ENCODE data around the gene KANSL1. TPM values are rescaled to one million over a fixed set of nuclear protein-coding genes. Genes with fewer than 3 reads are reported as not detected.
"Not testable (repeated sequence)": the region's sequence is repeated elsewhere in the genome, so short reads cannot be mapped to it uniquely, and the experiment has no call there.

KANSL1 gene
- total RNA-seq, 1 experiment from 2014 or later: 72.7 TPM

DNA sequence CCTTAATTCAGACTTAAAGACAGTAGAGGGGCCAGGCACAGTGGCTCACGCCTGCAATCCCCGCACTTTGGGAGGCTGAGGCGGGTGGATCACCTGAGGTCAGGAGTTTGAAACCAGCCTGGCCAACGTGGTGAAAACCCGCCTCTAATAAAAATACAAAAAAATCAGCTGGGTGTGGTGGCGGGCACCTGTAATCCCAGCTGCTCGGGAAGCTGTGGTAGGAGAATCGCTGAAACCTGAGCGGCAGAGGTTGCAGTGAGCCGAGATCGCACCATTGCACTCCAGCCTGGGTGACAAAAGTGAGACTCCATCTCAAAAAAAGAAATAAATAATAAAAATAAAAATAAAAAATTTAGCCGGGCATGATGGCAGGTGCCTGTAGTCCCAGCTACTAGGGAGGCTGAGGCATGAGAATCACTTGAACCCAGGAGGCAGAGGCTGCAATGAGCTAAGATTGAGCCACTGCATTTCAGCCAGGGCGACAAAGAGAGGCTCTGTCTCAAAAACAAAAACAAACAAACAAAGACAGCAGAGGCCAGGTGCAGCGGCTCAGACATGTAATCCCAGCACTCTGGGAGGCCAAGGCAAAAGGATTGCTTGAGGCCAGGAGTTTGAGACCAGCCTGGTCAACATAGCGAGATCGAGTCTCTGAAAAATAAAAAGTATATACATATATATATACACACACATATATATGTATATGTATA is 12.9 kb downstream of the KANSL1 start:
- TF ChIP-seq GTF2I (CRISPR knock-in tag; conservative IDR thresholded peaks at IDR 0.05): peak; percentile 35; the same call in 1 of the 2 replicates
- POLR2A ChIA-PET: interaction anchor here (0.6 to 1.6 kb wide), 2 partner anchors 9 to 116 kb away, joined by 4 to 5 read pairs; no protein-coding TSS in a partner anchor
- ATAC-seq; H3K4me3 Mint-ChIP-seq; H3K9me3 Mint-ChIP-seq; H3K36me3 Mint-ChIP-seq; H3K27me3 Mint-ChIP-seq (ENCODE audit: low read depth); DNase-seq (ENCODE audit: low spot score); H3K27ac Mint-ChIP-seq: not testable (repeated sequence)
- H3K4me1 Mint-ChIP-seq: peaks cover 90% of the 10 kb centered on the region
- CTCF ChIA-PET: interaction anchor here (1.7 kb wide), 1 partner anchor 13 kb away, joined by 12 read pairs; the partner anchor contains the start of gene KANSL1

DNA sequence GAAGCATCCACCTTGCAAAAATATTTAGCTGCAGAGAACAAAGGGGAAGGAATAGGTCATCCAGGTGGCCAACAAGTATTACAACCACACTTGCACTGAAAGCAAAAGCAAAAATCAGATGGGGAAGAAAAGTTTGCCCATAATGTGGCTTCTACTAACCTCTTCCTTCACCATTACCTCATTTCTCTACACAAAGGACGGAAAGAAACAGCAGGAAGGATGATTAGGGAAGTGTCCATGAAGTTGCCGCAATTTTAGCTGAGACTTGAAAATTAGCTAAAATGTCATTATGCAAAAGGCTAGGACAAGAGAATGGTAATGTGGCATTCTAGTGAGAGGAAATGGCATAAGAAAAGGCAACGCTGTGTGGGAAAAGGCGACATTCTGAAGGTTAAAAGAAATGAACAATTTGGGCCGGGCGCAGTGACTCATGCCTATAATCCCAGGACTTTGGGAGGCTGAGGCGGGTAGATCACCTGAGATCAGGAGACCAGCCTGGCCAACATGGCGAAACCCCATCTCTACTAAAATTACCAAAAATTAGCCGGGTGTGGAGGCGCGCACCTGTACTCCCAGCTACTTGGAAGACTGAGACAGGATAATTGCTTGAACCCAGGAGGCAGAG is 13.7 kb downstream of the KANSL1 start:
- H3K27me3 Mint-ChIP-seq (ENCODE audit: low read depth): no peaks in the 10 kb centered on the region
- no peaks in the 10 kb centered on the region for H3K36me3 Mint-ChIP-seq
- POLR2A ChIA-PET: no interaction called here

More for the DNA sequence above, 13.7 kb downstream of the KANSL1 start:
- DNase-seq (ENCODE audit: low spot score) (no peak), ATAC-seq (peak; percentile 7; the same call in 1 of the 2 replicates)
- CTCF ChIA-PET: interaction anchor here (0.7 kb wide), 1 partner anchor 14 kb away, joined by 3 read pairs; the partner anchor contains the start of gene KANSL1
- H3K27ac Mint-ChIP-seq: peak overlapping the region; percentile 73
- no peak for TF ChIP-seq ETV6 (CRISPR knock-in tag; IDR thresholded peaks at IDR 0.05)
- TF ChIP-seq OVOL2 (CRISPR knock-in tag; IDR thresholded peaks at IDR 0.05; ENCODE audit: borderline replicate concordance): no peak
- no peak for TF ChIP-seq ZNF138 (CRISPR knock-in tag; conservative IDR thresholded peaks at IDR 0.05)
- TF ChIP-seq NFE2L1 (CRISPR knock-in tag; IDR thresholded peaks at IDR 0.05): no peak
- TF ChIP-seq SMAD3 (CRISPR knock-in tag; IDR thresholded peaks at IDR 0.05; ENCODE audit: borderline replicate concordance): no peak
- TF ChIP-seq, protein P1, sequence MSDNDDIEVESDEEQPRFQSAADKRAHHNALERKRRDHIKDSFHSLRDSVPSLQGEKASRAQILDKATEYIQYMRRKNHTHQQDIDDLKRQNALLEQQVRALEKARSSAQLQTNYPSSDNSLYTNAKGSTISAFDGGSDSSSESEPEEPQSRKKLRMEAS (CRISPR knock-in tag; IDR thresholded peaks at IDR 0.05): no peak
- no peak for TF ChIP-seq KAT7 (CRISPR knock-in tag; IDR thresholded peaks at IDR 0.05; ENCODE audit: borderline replicate concordance)
- TF ChIP-seq GRHL2 (CRISPR knock-in tag; IDR thresholded peaks at IDR 0.05; ENCODE audit: insufficient replicate concordance, severe bottlenecking): no peak
- TF ChIP-seq GABPB1 (CRISPR knock-in tag; IDR thresholded peaks at IDR 0.05): no peak
- TF ChIP-seq CREB1 (CRISPR knock-in tag; IDR thresholded peaks at IDR 0.05): no peak
- TF ChIP-seq MXD4 (CRISPR knock-in tag; IDR thresholded peaks at IDR 0.05; ENCODE audit: borderline replicate concordance): no peak
- TF ChIP-seq HMGA2 (CRISPR knock-in tag; IDR thresholded peaks at IDR 0.05): no peak
- TF ChIP-seq, protein P2, sequence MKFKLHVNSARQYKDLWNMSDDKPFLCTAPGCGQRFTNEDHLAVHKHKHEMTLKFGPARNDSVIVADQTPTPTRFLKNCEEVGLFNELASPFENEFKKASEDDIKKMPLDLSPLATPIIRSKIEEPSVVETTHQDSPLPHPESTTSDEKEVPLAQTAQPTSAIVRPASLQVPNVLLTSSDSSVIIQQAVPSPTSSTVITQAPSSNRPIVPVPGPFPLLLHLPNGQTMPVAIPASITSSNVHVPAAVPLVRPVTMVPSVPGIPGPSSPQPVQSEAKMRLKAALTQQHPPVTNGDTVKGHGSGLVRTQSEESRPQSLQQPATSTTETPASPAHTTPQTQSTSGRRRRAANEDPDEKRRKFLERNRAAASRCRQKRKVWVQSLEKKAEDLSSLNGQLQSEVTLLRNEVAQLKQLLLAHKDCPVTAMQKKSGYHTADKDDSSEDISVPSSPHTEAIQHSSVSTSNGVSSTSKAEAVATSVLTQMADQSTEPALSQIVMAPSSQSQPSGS (CRISPR knock-in tag; IDR thresholded peaks at IDR 0.05; ENCODE audit: borderline replicate concordance, low read depth): no peak
- no peak for TF ChIP-seq ESRRA (CRISPR knock-in tag; IDR thresholded peaks at IDR 0.05; ENCODE audit: borderline replicate concordance)
- TF ChIP-seq, protein P3, sequence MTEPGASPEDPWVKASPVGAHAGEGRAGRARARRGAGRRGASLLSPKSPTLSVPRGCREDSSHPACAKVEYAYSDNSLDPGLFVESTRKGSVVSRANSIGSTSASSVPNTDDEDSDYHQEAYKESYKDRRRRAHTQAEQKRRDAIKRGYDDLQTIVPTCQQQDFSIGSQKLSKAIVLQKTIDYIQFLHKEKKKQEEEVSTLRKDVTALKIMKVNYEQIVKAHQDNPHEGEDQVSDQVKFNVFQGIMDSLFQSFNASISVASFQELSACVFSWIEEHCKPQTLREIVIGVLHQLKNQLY (CRISPR knock-in tag; IDR thresholded peaks at IDR 0.05): no peak
- no peak for TF ChIP-seq FOXJ3 (CRISPR knock-in tag; IDR thresholded peaks at IDR 0.05; ENCODE audit: borderline replicate concordance)
- no peak for TF ChIP-seq RORB (CRISPR knock-in tag; IDR thresholded peaks at IDR 0.05)
- TF ChIP-seq, protein P4, sequence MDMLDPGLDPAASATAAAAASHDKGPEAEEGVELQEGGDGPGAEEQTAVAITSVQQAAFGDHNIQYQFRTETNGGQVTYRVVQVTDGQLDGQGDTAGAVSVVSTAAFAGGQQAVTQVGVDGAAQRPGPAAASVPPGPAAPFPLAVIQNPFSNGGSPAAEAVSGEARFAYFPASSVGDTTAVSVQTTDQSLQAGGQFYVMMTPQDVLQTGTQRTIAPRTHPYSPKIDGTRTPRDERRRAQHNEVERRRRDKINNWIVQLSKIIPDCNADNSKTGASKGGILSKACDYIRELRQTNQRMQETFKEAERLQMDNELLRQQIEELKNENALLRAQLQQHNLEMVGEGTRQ (CRISPR knock-in tag; IDR thresholded peaks at IDR 0.05): no peak
- TF ChIP-seq, protein P5, sequence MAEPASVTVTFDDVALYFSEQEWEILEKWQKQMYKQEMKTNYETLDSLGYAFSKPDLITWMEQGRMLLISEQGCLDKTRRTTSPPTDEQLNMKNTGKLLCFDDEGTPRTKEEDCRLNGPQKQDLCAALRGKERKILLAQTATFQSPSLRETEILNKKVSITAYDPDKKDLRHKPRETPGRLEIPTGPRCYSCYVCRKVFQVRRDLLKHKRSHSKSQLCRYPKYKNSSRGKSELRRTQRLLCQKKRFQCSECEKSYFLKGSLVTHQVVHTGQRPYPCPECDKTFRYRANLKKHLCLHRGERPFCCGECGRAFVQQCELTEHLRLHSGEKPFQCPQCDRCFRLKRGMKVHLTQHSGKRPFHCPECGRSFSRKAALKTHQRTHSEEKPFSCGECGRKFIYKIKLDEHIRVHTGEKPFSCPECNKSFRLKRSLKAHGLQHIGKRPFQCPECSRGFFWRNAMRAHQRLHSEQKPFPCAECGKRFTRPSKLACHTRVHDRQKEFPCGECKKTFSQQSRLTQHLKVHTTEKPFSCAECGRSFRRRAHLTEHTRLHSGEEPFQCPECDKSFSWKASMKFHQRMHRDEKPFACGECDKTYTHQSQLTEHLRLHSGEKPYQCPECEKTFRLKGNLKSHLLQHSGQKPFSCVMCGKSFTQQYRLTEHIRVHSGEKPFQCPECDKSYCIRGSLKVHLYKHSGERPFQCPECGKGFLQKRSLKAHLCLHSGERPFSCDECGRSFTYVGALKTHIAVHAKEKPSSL (CRISPR knock-in tag; conservative IDR thresholded peaks at IDR 0.05): no peak
- TF ChIP-seq TCF7 (CRISPR knock-in tag; IDR thresholded peaks at IDR 0.05; ENCODE audit: low read depth): no peak
- H3K4me3 Mint-ChIP-seq: peak overlapping the region; percentile 12; the same call in 1 of the 2 replicates
- peaks cover 83% of the 10 kb centered on the region for H3K4me1 Mint-ChIP-seq
- H3K9me3 Mint-ChIP-seq: no peaks in the 10 kb centered on the region

Data from WTC11 (cell line).